OCI-LY7 (cell line): ENCODE measurements around the gene SRC.

Experiments
- EZH2phosphoT487 ChIP-seq: fragments of 200-600 bp; sonication (generic); IDR thresholded peaks from 2 replicates; pipeline ENCODE4 v1.6.1; 2018; ENCODE audit warnings: low read depth, borderline replicate concordance, mild to moderate bottlenecking, mixed run types, antibody characterized with exemption, low read length, moderate library complexity, mixed read lengths
- TF ChIP-seq, protein P1 (sequence below): fragments of 200-600 bp; sonication (generic); conservative IDR thresholded peaks from 2 replicates; pipeline ENCODE4 v1.5.1; 2014; ENCODE audit warnings: mild to moderate bottlenecking, antibody characterized with exemption, low read length, moderate library complexity, mixed read lengths

- TF ChIP-seq, protein P1, sequence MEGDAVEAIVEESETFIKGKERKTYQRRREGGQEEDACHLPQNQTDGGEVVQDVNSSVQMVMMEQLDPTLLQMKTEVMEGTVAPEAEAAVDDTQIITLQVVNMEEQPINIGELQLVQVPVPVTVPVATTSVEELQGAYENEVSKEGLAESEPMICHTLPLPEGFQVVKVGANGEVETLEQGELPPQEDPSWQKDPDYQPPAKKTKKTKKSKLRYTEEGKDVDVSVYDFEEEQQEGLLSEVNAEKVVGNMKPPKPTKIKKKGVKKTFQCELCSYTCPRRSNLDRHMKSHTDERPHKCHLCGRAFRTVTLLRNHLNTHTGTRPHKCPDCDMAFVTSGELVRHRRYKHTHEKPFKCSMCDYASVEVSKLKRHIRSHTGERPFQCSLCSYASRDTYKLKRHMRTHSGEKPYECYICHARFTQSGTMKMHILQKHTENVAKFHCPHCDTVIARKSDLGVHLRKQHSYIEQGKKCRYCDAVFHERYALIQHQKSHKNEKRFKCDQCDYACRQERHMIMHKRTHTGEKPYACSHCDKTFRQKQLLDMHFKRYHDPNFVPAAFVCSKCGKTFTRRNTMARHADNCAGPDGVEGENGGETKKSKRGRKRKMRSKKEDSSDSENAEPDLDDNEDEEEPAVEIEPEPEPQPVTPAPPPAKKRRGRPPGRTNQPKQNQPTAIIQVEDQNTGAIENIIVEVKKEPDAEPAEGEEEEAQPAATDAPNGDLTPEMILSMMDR, result no peak
- no peak for TF ChIP-seq EZH2phosphoT487
Observed at GRCh38 chr20:37316116-37316774, 29.7 kb upstream of the SRC start.
